Femur (tissue), 1 donor: ENCODE measurements around the gene KCTD3.

Source experiments
- DNase-seq: peaks from one replicate; pipeline ENCODE4 v3.0.0-alpha.2; 2017

KCTD3 gene

DNA sequence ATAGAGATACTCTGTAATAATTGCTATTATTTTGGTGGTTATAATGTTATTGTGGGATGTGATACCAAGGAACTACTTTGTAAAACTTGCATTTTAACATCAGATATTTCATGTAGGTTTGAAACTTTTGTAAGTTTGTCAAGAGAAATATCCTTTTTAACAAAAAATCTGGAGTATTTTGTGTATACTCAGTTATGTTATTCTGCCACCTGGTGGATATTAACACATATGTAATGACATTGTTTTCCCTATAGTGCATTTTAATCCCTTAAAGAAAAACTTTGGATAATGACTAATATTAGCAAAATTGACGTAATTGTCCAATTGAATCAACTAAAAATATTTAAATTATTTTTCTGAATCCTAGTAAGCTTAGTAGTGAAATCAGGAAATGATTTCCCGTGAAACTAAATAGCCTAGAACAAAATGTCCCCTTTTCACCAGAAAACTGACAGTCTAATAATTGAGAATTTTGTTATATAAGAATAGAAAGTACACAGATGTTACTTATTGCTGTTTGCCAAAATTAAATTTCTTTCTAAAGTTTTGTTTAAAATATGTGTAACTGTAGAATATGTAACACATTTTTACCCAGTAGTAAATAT lies 39.6 kb downstream of the KCTD3 start:
- DNase-seq: no peak

DNA sequence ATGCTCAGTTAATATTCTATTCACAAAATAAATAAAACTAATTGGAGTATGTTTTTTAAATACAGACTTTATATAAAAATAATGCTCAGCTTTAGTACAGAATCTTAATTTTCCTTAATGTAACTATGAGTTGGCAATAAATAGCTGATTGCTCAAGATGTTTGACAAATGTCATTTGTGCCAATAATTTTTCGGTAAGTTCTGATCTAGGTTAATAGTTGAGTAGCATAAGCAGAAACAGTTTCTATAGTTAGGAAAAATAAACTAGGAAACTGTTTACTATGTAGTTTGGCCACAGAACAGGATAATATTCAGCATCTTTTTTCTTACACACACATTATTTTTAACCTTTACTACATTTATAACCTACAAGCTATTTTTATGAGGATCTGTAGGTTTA lies 40.3 kb downstream of the KCTD3 start:
- DNase-seq: no peak

DNA sequence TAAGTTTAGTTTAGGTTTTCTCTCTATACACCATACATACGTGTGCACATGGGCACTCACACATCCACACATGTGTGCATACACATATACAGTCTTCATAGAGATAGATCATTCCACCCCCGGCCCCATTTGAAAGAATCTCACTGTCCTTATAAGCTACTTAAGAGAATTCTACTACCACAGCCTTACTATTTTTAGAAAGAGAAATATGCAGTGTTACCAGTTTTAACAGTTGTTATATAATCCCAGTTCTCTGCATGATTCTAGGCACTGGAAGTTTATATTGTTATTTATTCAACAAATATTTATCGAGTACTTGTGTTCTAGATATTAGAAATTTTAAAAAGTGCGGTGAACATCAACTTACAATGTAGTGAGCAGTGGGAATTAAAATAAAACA lies 41.5 kb downstream of the KCTD3 start:
- no peak for DNase-seq

DNA sequence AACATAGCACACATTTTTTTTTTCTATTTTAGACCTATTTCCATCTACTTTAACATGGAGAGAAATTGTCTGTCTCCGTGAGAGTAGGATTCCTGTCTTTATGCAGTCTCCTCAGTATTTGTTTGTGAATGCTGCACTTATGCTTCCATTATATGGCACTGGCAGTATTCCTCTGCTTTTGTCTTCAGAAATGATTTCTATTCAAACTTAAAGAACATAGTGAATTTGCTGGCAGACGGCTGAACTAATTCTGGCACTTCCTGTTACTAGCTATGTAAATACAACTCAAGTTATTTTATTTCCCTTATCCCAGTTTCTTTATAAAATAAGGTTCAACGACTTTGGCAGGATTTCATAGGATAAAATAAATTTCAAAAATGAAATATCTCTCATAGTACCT lies 45.3 kb downstream of the KCTD3 start:
- no peak for DNase-seq

DNA sequence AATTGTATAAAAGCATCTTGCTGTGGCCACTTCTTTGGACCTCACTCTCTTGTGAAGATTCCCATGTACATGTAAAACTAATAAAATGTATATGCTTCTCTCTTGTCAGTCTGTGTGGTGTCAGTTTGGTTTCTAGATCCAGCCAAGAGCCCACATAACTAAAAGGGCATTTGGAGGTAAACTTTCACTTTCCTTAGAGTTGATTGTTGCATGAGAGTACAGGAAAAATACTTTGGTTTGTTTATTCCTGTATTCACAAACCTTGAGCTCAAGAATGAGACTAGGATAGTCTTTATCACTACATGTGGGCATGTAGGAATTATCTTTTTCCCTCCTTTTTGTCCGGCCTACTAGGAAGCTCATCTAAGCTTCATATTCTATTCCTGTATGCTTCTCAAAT lies 50.9 kb downstream of the KCTD3 start:
- DNase-seq: no peak

DNA sequence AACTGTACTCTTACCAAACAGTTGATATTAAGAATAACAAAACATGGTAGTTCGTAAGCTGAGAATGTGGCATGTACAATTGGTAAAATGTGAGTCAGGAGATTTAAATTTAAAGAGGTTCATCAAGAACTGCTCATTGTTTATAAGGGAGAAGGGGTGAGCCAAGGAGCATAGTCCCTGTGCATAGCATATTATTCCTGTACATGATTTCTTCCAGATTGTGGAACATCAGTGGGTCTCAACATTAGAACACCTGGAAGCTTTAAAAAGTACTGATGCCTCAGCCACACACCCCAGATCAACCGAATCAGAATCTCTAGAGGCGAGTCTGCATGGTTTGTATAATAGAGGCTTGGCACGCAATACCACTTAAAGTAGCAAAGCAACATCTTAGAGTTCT lies 56.1 kb downstream of the KCTD3 start:
- DNase-seq: no peak

DNA sequence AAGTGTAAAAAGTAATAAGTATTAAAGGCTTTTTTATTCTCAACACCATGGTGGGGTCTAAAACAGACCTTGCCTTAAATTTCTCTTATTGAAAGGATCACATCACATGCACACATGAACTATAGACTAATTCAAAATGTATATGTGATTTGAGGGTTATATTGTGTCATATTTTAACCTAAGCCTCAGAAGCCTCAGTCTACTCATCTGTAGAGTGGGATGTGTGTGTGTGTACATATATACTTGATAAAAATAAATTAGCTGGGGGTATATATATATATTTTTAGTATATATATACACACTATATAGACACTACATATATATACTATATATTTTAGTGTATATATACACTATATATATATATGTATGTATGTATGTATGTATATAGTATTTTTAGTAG lies 58.8 kb downstream of the KCTD3 start:
- no peak for DNase-seq

DNA sequence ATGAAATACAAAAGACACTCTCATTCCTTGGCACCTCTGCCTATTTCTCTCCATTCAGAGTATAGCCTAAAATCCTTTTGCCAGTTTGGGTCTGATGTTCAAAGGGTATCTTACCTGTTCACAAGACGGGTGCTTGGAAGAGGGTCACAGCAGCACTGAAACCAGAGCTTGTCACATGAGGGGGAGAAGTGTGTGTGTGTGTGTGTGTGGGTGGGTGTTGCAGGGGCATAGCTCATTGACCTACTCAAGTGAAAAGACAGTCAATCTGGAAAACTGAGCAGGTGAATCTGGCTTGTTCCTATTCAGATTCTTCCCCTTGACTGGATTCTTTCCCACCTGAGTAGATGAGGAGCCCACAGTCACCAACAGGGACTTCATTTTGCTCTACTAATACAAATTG lies 63.9 kb downstream of the KCTD3 start:
- no peak for DNase-seq

DNA sequence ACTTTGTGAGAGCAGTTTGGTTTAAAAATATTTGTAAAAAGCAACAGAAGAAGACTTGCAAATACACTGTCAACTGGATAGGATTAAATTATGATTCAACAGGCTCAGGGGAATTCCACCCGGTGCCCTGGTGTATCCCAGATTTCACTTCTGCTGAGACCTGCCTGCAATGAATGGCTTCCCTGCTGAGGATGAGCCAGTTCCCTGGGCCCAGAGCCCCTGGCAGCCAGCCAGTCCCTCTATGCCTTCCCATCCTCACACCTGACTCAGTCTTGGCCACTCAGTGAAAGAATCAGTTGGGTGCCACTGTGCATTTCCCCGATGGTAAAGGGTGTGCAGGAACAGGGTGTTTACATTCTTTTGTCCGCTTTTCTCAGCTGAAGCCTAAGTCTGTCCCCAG lies 64.4 kb downstream of the KCTD3 start:
- no peak for DNase-seq

DNA sequence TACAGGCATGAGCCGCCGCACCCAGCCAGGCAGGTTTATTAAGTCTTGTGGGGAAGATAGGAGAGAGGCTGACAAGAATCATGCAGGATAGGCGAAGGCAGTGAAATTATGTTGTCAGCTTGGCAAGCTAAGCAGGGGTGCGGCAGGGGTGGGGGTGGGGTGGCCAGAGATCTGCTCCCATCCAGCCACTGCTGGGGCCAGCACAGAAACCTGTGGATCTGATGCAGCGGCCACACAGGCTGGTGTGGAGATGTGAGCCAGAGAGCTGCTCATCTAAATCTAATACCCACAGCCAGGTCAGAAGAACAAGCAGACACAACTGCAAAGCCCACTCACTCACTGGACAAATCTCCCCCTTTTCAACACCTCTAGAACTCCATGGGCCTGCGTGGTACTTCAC lies 68.7 kb downstream of the KCTD3 start:
- no peak for DNase-seq

DNA sequence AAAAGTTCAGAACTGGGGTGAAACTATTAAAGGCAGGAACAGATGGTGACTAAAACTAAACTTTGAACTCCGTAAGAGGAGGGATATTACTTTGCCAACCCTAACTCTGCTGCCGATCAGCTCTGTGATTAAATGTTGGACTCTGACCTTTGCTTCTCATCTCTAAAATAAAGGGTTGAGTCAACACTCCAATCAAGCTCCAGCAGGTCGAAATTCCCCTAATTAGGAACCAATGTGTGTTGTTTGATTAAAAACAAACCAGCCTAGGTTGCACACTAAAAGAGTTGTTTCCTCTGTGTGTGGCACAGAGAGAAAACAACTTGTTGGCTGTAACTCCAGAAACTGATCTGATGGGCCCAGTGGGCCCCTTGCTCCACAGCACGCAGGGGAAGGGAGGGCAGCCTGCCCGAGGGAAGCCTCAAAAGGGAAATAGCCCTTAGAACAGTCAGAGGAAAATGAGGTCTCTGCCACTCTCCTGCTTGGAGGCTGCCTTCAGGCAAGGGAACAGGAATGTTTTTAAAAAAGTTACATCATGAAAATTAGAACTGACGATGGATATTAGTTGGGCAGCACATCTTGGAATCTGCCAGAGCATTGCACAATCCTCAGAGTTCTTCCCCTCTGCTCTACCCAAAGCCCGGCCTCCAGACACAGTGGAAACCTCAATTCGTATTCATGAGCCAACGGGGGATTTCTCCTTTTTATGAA lies 69.3 kb downstream of the KCTD3 start:
- peak; percentile 30 for DNase-seq

DNA sequence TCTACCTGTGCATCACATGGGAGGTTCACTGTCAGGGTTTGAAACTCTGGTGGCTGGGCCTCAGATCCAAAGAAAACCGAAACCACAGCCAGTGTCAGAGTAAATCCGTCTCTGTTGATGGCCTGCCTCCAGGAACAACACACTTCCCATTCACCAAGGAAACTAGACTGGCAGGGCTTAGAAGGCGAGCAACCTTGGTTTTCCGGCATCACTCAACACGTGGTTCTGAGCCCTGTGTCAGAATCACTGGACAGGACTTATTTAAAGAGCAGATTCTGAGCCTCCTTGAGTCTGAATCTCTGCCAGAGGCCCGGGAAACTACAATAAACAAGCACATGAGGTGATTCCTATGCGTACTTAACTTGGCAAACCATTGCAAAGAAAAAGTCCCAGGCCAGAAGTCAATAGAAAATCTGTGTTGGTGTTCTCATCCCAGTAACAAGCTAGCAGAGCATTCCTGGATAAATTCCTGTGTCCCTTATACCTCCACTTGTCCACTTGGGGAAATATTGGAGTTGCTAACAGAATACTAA lies 70.0 kb downstream of the KCTD3 start:
- DNase-seq: peak; percentile 69

DNA sequence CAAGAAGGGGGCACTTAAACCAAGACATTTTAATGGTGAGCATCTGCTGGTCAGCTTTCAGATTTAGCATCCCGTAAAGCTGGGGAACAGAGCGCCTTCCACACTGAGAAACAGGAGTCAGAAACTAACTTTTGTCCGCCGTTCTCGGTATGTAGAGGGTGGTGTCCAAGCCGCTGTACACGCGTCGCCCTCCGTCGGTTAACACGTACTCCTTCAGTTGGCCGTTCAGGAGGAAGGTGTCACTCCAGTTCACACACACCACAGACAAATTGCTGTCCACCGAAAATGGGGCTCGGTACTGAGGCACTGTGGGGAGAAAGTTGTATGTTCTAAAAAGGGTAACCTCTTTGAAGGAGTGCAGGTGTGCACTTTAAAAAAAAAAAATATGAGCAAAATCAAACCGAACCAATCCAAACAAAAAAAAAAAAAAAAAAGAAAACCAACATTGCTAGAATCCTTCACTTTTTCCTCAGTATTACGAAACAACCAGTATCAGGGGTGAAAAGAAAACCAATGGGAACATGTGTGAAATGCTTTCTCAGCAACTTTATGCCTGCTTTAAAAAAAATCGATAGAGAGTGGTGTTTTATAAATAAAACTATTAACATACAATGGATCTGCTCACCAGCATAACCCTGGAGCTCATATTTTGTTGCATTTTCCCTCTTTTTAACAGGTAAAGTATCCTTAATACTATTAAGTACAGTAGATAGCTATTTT lies 73.5 kb downstream of the KCTD3 start:
- DNase-seq: no peak

DNA sequence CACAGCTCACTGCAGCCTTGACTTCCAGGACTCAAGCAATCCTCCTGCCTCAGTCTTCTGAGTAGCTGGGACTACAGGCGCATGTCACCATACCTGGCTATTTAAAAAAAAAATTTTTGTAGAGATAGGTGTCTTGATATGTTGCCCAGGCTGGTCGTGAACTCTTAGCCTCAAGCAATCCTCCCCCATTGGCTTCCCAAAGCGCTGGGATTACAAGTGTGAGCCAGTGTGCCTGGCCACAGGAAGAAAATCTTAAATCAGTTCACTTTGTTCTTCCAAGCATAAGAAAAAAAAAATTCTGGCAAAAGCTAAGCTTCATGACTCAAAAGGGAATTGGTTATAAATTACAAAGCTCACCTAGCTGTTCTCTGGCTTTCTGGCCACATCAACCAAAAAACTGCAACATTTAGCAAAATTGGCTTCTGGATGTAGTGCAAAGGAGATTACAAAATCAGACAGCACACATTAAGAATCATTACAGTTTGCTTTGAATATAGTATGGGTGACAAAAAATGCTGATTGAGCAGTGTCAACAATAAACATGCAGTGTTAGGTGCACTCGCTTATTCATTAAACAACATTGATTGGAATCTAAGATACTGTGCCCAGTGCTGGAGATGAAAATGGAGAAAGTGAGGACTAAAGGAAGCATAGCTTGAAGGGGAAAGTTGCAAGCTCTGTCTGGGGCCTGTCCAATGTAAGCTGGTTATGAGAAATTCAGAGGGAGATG lies 76.7 kb downstream of the KCTD3 start:
- no peak for DNase-seq

DNA sequence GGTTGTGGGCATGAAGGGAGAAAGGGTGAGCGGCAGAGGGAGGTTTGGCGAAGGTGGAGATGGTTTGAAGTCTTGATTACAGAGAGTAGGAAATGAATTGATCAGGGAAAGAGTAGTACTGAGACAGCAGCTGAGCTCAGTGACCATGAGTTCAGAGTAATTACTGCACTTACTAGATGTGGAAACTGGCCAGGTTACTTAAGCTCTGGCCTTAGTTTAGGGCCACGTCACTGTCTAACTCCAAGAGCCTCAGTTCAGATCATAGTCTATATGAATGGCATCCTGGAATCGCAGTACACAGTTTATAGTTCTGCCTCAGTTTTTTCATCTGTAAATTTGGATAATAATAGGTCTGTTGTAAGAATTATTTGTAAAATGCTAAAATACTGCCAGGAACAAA lies 78.1 kb downstream of the KCTD3 start:
- DNase-seq: no peak

DNA sequence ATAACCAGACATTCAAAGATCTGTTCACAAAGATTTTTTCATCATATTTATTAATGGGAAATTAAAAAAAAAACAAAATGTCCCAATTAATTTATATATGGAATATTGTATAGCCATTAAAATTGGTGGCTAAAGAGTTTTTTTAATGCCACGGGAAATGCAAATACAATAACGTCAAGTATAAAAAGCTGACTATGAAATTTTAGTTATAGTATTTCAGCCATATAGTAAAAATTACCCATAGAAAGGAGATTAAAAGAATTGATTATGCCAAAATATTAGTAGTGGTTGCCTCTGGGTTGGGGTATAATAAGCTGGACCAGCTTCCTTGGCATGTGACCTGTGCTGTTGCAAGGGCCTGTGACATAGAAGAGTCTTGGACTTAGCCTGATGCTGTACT lies 78.8 kb downstream of the KCTD3 start:
- DNase-seq: no peak

DNA sequence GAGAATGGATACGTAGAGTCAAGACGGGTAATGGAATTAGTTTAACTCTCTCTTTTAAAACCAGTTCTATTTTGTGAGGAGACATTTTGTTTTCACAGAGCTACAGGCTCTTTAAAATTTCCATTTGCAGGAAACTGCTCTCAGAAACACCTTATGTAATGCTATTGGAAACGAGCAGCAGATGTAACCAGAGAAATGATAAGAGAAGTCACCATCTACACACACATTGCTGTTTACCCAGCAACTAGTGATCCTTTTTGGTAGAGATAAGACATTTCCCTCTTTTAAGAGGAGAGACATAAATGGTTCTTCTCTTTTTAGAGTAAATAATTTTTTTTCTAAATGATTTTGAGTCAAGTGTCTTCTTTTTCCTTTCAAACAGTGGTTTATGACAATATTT lies 80.6 kb downstream of the KCTD3 start:
- no peak for DNase-seq

DNA sequence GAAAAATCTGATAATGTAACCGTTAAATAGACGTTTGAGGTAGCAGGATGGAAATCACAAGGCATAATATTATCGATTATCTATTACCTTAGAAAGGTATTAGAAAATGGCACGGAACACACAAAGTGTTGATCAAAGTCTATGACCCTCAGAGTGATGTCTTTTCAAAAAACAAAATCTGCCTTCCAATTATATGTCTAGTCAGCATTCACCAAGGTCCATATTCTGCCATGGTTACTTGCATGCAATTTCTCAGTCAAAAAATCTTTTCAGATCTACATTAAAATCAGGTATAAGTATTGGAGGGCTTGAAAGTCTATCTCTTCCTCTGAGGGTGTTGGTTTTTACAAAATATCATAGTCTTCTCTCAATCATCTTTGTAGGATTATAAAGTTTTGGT lies 81.9 kb downstream of the KCTD3 start:
- DNase-seq: no peak

DNA sequence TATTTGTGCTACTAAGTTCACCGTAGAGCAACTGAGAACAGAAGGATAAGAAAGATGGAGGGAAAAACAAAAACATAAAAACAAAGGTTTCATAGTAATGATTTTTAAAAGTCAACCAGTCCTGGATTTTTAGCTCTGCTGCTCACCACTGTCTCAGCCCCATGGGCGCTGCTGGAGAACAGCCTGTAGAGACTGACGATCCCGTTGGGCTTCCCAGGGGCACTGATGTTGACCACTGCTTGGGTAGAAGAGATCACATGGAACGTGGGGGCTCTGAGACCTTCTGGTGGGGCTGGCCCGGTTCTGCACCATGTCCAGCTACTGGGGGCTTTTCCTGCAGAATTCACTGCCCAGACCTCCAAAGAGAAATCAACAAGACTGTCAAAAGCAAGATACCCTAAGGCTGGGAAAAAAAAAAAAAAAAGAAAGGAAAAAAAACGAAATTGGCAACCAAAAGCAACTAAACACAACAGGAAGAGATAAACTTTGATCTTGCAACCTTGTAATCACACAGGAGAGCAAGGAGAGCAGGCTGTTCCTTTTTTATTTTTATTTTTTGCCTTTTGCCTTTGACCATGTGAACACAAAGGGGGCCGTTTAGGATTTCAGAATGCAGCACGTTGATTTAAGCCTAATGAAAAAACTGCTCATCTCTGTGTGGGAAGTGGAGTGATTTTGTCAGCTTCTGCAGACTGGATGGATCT lies 83.5 kb downstream of the KCTD3 start:
- DNase-seq: no peak

DNA sequence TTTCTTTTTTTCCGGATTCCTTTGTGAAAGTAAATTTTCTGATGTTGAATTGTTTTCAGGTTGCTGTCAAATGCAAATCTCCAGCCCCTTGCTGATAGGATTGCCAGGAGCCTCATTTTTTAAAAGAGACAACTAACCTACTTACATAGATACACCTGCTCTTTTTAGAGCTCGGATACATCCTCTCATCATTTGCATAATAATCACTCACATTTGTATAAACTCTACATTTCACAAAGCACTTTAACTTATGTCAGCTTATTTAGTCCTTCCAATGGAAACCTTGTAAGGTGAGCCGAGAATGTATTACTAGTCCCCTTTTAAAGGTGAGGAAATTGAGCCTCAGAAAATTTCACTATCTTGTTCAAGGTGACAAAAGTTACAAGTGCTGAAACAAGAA lies 84.8 kb downstream of the KCTD3 start:
- no peak for DNase-seq

DNA sequence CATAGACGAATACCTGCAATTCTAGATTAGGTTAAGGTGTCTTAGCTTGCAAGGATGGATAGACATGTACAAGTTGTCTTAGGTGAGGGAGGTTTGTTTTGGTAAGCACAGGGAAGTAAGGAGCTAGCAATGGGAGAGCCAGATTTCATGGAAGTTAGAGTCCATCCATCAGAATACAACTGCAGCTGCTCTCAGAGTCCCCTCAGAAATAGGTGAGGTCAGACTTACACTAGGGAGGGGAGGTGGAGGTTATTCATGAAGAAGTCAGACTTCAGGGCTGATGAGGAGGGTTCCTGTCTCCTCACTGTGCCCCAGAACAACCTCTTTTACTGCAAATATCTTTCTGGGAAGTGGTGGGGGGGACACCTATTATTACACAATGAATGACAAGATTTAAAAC lies 85.3 kb downstream of the KCTD3 start:
- DNase-seq: no peak

DNA sequence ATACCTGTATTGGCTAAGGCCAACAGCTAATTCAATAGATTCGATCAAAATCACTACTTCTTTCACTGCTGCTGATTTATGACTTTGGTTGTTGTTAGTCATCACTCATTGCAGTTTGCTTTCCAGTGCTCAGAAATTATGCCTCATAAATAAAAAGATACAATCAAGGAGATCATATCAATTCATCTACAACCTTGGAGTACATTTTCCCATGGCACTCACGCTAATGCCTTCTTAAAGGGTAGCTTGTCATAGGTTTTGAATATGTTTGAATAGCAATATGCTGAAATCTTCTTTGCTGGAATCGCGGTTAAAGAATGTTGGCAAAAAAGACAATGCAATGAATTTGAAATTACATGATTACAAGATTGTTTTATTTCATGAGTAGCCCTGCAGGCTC lies 89.9 kb downstream of the KCTD3 start:
- no peak for DNase-seq

DNA sequence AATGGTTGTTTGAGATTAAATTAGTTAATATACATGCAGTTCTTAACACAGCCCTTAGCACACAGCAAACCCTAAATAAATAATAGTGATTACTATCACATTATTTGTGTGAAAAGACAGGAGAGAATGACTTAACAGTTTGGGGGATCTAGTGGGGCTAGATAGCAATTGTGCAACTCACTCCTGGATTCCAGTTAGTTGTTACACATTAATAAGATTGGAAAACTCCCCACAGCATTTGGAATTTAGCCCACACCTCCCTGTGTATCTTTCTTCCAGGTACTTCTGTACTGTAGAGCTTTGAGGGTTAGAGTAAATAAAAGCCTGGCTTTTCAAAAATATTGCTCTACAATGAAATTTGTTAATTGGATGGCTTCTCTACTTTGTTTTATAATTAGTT lies 93.2 kb downstream of the KCTD3 start:
- no peak for DNase-seq
